Motor neuron (in vitro differentiated cells): ENCODE measurements around the gene ID4. TPM values are rescaled to one million over a fixed set of nuclear protein-coding genes. Genes with fewer than 3 reads are reported as not detected.

Source experiments
- ATAC-seq, 8 experiments: fragments of 200-7000 bp; cut with Tn5 transposase; replicated peaks in 6 of 8; 2 replicates each; pipeline ENCODE4 v1.8.0; 2021; ENCODE audit warnings: mild to moderate bottlenecking in 8 of 8, moderate library complexity in 8 of 8
- H3K27ac ChIP-seq, 2 donors: fragments of 250-450 bp; sonication (Bioruptor Pico); 2 replicates each; pipeline ENCODE4 v1.9.0; 2021; ENCODE audit warnings: antibody characterized with exemption in 2 of 2, mild to moderate bottlenecking in 2 of 2, moderate library complexity in 1 of 2
- H3K4me1 ChIP-seq, 2 donors: fragments of 250-450 bp; sonication (Bioruptor Pico); replicated peaks in 1 of 2; 2 replicates each; pipeline ENCODE4 v1.6.1; 2021; ENCODE audit warnings: antibody characterized with exemption in 2 of 2, mild to moderate bottlenecking in 2 of 2, moderate library complexity in 1 of 2
- H3K4me3 ChIP-seq, 5 donors: fragments of 250-450 bp; sonication (Bioruptor Pico); 2 replicates each; pipeline ENCODE4 v1.9.0; 2021; ENCODE audit warnings: antibody characterized with exemption in 5 of 5, mild to moderate bottlenecking in 5 of 5, moderate library complexity in 4 of 5
- WGBS, 10 experiments: fragments of 450-650 bp; shearing (Covaris generic); methylation state at CpG; one replicate each; pipeline ENCODE4 v1.0.0; 2022; 5-methylcytosine and 5-hydroxymethylcytosine counted together
- in situ Hi-C, 9 experiments: fragments of 400-800 bp; cut with MboI; loops; one replicate each; pipeline ENCODE4 v1.15.0; 2021; ENCODE audit warnings: low sequenced_read_pairs in 9 of 9, low pct_unique_long_range_greater_than_20kb in 2 of 9; ENCODE audit not compliant: unreplicated experiment in 9 of 9
- total RNA-seq, 8 experiments: library from RNA; unstranded; fragments of 300-600 nt; gene quantifications; 2 replicates each; pipeline versions ENCODE4 v1.2.3 to v1.2.4, GENCODE V29; 2022

Gene ID4, protein sequence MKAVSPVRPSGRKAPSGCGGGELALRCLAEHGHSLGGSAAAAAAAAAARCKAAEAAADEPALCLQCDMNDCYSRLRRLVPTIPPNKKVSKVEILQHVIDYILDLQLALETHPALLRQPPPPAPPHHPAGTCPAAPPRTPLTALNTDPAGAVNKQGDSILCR
- total RNA-seq = 10 to 100 TPM in 5 of 8 experiments, 1 to 10 TPM in 1, under 1 TPM in 2; 0.27 to 99.9 (median 33.7) TPM

DNA sequence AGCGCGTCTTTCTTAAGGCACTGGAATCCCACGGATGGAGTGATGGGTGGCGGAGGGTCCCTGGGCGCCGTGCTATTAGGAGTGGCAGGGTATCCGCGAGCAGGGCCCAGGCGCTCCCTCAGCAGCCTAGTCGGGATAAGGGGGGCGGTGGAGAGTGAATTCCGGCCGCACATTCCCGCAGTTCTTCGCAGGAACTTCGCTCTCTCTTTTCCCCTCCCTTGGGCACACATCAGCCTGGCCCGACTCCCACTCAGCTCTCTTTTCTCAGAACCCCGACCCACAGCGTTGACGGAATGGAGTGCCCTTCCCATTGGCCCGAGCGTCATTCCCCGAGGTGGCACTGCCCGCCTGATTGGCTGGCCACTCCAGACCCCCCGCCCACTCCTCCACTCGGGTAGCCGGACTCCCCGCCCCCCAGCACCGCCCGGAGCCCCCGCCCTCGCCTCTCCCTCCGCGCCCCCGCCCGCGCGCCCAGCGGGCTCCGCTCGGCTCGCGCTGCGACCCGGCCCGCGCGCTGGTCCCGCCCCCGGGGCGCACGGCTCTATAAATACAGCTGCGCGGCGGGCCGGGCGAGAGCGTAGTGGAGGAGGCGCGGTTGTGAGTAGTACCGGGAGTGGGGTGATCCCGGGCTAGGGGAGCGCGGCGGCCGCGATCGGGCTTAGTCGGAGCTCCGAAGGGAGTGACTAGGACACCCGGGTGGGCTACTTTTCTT is at the start of gene ID4:
ID4 (plus strand) TSS at position 572 of the 712 bp plus-strand sequence. CDS start 385 bp downstream, outside the sequence.
- peak within 1 kb of the TSS; percentile 47 to 75 for H3K27ac ChIP-seq
- peak; percentile 69 to 87 (median 84) for ATAC-seq
- in situ Hi-C loops = no loop called here
- peaks cover 11 to 24% of the 10 kb centered on the region in 2 donors for H3K4me1 ChIP-seq
- 0 to 10% (median 4%) methylated on average over 2 to 16 of the region's 71 CpGs; no CpG with 5 or more reads in 3 of the 10 experiments for WGBS, 10 experiments
- H3K4me3 ChIP-seq = peak within 1 kb of the TSS; percentile 55 to 84 (median 67)

DNA sequence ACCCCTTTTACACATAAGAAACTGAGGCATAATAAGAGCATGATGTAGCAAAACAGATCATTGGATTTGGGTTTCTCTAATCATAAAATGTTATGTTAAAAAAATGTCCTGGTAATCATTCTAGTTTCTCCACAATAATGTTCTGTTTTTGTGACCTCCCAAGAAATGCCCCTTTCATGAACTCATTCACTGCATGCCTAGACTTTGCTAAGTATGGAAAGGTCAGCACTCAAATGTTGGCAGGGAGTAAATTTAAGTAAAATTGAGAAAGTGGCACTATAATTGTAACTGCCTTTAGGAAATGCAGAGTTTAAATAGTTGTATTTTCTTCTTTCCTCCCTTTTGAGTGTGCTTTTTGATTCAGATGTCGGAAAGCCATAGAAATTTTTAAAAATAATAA is 48.5 kb upstream of the ID4 start:
- 33 to 100% (median 96%) methylated on average over 1 of the region's 1 CpG; no CpG with 5 or more reads in 2 of the 10 experiments for WGBS, 10 experiments
- no peak for ATAC-seq
- Histone ChIP-seq H3K27ac (no peak overlapping the region), H3K4me1 (peaks cover 0 to 4% of the 10 kb centered on the region in 2 donors), H3K4me3 (no peak overlapping the region)
- in situ Hi-C loops = no loop called here

DNA sequence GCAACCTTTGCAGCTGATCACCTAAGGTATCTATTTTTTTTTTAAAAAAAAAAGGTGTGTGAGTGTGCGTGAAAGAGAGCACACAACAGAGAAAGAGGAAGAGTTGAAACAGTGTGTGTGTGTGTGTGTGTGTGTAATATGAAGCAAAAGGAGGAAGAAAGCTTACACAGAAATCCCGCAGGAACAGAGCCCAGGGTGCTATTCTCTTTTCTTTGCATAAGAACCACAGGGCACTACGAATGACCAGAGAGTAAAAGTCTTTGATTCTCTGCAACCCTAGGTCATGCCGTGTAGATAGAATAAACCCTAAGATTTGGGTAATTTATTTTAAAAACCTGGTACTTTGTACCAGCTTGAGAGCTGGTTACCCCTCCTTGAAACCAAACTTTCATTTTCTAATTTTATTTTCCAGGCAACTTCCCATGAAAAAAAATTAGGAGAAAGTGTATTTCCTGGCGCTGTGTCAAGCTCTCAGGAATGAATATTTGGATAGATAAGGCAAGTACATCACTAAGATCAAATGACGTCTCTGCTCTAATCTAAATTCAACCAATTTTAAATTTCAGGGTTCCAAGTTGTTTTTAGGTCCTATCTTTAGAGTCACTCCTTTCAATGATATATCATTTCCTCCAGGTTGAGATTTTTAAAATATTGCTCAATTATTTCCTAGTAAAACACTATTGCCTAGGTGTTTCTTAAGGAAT is 47.9 kb upstream of the ID4 start:
- no peak for ATAC-seq
- peaks cover 0 to 4% of the 10 kb centered on the region in 2 donors for H3K4me1 ChIP-seq
- 25 to 73% (median 56%) methylated on average over 1 to 6 of the region's 6 CpGs for WGBS, 10 experiments
- no peak overlapping the region for H3K27ac ChIP-seq
- H3K4me3 ChIP-seq = no peak overlapping the region
- in situ Hi-C loops = no loop called here

DNA sequence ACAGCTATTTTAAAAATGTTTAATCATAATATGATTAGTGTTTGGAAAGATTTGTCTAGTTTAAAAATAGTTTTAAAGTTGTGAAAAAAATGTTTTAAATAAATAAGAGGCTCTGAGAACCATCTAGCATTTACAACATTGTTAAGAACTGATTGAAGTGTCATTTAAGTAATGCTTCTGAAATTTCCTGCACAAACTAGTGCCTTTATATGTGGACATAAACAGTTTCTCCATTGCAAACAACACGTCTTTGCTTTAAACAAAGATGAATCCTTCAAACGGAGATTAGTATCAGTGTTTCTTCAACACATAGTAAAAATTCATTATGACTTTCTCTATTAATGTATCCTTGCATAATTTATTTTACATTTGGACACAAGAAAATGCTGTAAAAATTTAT is 45.9 kb upstream of the ID4 start:
- H3K4me3 ChIP-seq = no peak overlapping the region
- peaks cover 0 to 4% of the 10 kb centered on the region in 2 donors for H3K4me1 ChIP-seq
- ATAC-seq = no peak
- in situ Hi-C loops = no loop called here
- WGBS, 10 experiments = 17 to 100% (median 94%) methylated on average over 1 to 2 of the region's 2 CpGs; no CpG with 5 or more reads in 3 of the 10 experiments
- no peak overlapping the region for H3K27ac ChIP-seq

DNA sequence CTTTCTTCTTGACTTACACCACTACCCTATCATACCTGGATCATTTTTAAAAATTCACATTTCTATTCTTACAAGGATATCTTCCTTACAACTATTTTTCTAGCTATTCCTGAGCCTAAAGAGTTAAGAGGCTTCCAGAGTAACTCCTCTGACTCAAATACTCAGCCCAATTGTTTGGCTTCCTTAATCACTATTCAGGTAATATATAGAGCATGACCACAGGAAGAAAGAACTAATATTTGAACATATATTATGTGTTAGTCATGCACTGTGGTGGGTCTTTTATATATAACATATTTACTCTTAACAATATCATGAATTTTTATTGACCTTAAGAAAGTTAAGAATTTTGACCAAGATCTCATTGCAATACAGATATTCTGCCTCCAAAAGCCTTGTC is 42.0 kb upstream of the ID4 start:
- H3K4me3 ChIP-seq = no peak overlapping the region
- in situ Hi-C loops = no loop called here
- H3K27ac ChIP-seq = no peak overlapping the region
- no peak for ATAC-seq
- no peaks in the 10 kb centered on the region for H3K4me1 ChIP-seq

DNA sequence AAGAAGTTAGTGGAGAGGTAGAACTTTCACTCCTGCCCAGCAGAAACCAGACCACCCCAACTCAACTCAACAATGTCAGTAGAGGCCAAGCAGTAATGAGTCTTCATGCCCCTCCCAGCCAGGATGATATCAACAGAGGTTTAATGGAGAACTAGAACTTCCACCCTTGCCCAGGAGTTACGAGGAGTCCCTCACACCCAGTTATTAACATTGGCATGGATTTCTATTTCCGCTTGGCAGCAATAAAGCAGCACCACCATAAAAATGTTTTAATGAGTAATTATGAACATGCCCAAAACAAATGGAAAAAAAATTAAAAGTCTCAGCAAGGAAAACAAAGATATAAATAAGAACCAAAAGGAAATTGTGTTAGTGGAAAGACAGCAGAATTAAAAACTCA is 40.7 kb upstream of the ID4 start:
- 44 to 100% (median 82%) methylated on average over 1 to 2 of the region's 2 CpGs for WGBS, 10 experiments
- no peak for ATAC-seq
- no peak overlapping the region for H3K4me3 ChIP-seq
- in situ Hi-C loops = no loop called here
- no peak overlapping the region for H3K27ac ChIP-seq
- no peaks in the 10 kb centered on the region for H3K4me1 ChIP-seq

DNA sequence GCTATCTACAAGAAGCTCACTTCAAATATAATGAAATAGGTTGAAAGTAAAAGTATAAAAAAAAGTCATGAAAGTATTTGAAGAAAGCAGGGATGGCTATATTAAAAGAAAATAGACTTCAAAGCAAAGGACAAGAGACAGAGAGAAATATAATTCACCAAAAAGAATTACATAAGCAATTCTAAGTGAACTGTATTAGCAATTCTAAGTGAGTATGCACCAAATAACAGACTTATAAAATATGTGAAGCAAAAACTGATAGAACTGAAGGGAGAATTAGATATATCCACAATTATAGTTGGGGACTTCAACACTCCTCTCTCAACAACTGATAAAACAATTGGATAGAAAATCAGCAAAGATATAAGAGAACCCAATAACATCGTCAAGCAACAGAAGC is 38.8 kb upstream of the ID4 start:
- peaks cover 1 to 6% of the 10 kb centered on the region in 2 donors for H3K4me1 ChIP-seq
- 0 to 100% (median 67%) methylated on average over 1 of the region's 1 CpG; no CpG with 5 or more reads in 3 of the 10 experiments for WGBS, 10 experiments
- in situ Hi-C loops = no loop called here
- no peak overlapping the region for H3K27ac ChIP-seq
- no peak overlapping the region for H3K4me3 ChIP-seq
- ATAC-seq = peak in 3 of 8 experiments; percentile 26 to 73 (median 63)

DNA sequence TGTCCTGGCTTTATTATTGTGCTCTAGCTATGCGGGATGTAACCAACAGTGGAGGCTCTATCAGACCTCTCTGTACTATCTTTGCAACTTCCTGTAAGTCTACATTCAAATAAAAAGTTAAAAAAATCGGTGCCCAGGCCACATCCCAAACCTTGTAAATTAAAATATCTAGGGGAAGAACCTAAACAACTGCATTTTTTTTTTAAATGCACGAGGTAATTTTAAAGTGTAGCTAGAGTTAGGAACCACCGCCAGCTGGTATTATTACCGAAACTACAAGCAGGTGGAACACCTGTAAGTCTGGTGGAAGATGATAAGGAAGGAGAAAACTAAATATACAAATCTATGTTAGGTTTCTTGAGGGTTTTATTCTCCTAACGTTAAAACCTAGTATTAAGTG is 34.5 kb upstream of the ID4 start:
- WGBS, 10 experiments = 70 to 100% (median 86%) methylated on average over 1 to 6 of the region's 6 CpGs
- no peak overlapping the region for H3K27ac ChIP-seq
- in situ Hi-C loops = no loop called here

DNA sequence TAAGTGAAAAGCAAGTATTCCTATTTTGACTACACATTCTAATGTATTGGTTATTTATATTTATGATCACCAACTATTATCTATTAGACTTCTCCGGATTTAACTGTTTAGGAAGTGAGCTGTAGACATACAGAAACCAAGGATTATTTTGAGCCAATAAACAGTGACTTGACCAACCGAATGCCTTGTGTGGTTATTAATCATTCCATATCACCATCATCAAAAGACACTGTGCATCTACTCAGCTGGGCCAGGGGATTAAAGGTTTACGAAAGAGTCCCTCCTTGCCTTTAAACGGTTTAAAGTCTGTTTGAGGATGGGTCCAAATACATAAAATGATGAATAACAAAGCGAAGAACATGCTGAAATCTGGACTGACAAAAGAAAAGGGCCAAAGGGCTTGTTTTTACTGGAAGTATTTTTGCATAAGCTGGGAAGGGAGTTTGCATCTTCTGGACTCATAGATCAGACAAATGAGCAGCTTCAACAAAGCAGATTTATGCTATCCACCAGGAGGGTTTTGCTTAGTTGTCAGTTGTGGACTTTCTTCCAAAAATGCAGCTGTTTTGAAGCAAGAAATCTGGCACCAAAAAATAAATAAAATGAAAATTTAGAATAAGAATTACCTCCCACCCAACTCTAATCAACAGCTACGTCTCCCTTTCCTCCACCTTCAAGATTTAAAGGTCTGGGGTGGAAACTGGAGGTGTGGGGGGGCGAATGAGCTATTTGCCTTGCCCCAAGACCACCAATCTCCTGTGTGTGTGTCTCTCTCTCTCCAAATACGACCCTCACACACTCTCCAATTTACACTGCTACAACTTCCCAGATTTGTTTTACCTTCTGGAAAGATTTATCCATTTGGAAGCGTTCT is 33.6 kb upstream of the ID4 start:
- in situ Hi-C loops = no loop called here
- 4 to 61% (median 21%) methylated on average over 2 to 8 of the region's 9 CpGs for WGBS, 10 experiments
- Histone ChIP-seq H3K27ac (no peak overlapping the region), H3K4me3 (peak overlapping the region; percentile 43 to 52 (median 48)), H3K4me1 (peaks cover 9 to 16% of the 10 kb centered on the region in 2 donors)
- ATAC-seq = peak in 3 of 8 experiments; percentile 8 to 40 (median 22)

More for the DNA sequence above, 34.5 kb upstream of the ID4 start:
- ATAC-seq = no peak
- H3K4me3 ChIP-seq = no peak overlapping the region
- H3K4me1 ChIP-seq = peaks cover 9 to 16% of the 10 kb centered on the region in 2 donors

DNA sequence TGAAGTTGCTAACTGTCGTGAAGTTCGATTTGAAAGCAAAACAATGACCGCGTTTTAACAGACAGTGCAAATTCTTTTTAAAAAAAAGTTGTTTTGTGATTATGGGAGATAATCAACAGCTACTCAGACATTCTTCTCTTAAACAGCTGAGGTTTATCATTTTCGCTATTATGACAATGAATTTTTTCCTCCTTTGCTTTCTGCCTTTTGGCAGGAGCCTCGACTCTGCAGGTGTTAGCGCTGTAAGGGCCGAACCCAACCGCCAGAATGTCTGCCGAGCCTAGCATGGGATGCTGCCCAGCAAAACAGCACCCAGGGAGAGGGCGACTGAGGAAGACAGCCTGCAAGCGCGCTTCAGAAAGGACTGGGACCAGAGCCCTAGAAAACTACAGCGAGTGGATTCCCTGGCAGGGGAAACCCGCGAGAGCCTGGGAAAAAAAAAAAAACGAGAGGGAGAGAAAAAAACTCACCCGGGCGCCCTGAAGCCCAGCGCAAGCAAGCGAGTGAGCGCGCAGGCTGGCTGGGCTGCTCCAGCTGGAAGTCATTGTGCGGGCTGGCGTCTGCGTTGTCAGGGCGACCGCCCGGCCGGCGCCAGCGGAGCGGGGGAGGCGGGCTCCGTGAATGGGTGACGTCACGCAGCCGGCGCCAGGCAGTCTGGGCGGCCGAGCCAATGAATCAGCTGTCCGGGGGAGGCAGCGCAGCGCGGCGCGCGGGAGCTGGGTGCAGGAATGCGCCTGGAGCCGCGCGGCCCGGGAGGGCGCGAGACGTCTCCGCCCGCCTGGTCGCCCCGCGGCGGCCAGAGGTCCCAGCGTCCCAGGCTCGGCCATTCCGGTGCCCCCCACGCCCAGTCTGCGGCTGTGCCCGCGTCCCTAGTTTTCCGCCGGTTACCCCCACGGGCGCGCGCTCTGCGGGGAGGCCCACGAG is 32.7 kb upstream of the ID4 start:
- Histone ChIP-seq H3K4me1 (peaks cover 9 to 16% of the 10 kb centered on the region in 2 donors), H3K4me3 (peak overlapping the region; percentile 43 to 52 (median 48)), H3K27ac (peak overlapping the region; percentile 32 to 66)
- in situ Hi-C loops = no loop called here
- WGBS, 10 experiments = 0 to 17% (median 4%) methylated on average over 1 to 32 of the region's 77 CpGs
- peak; percentile 89 to 97 (median 96) for ATAC-seq

DNA sequence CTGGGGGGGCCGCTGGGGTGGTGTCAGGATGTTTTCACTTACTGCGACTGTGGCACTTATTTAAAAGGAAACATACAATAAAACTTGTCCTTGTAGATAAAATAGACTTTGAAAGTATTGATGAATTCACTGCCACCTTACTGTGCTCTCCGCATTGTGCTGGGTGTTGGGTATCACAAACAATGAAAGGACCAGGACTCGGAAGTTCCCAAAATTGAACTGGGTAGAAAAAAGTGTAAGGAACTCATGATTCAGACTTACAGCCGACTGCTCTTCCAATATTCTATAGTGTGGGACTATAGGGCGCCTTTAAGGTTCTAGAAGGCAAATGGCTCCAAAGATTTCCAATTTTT is 32.1 kb upstream of the ID4 start:
- in situ Hi-C loops = no loop called here
- WGBS, 10 experiments = 0 to 100% (median 64%) methylated on average over 1 to 5 of the region's 6 CpGs

DNA sequence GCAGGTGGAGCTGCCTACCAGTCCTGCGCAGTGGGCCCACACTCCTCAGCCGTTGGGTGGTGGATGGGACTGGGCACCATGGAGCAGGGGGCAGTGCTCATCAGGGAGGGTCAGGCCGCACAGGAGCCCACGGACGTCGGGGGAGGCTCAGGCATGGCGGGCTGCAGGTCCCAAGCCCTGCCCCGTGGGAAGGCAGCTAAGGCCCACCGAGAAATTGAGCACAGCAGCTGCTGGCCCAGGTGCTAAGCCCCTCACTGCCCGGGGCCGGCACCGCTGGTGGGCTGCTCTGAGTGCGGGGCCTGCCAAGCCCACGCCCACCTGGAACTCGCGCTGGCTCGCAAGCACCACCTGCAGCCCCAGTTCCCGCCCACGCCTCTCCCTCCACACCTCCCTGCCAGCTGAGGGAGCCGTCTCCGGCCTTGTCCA is 30.2 kb upstream of the ID4 start:
- ATAC-seq = no peak
- Histone ChIP-seq H3K27ac (no peak overlapping the region), H3K4me3 (no peak overlapping the region), H3K4me1 (peaks cover 12 to 16% of the 10 kb centered on the region in 2 donors)
- 80 to 100% methylated on average over 2 to 8 of the region's 21 CpGs; no CpG with 5 or more reads in 8 of the 10 experiments for WGBS, 10 experiments
- in situ Hi-C loops = no loop called here

More for the DNA sequence above, 32.1 kb upstream of the ID4 start:
- peak in 1 of 8 experiments; percentile 1 for ATAC-seq
- H3K4me3 ChIP-seq = peak overlapping the region; percentile 43 to 52 (median 48)
- H3K27ac ChIP-seq = peak overlapping the region in 1 of 2 donors; percentile 66
- peaks cover 9 to 16% of the 10 kb centered on the region in 2 donors for H3K4me1 ChIP-seq
